Measurements from ENCODE around the gene CCL27.

DNA sequence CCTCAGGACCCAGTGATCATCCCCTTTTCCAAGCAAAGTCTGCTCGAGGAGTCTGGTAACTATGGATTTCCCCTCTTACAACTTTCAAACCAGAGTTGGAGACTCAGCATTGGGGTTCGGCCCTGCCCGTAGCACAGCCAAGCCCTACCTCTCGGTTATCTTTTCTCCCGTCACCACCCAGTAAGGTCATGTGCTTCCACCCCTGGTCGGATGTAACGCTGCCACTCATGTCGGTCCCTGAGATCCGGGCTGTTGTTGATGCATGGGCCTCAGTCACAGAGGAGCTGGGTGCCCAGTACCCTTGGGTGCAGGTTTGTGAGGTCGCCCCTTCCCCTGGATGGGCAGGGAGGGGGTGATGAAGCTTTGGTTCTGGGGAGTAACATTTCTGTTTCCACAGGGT lies 14.8 kb downstream of the CCL27 start:
- TF ChIP-seq, protein P1, sequence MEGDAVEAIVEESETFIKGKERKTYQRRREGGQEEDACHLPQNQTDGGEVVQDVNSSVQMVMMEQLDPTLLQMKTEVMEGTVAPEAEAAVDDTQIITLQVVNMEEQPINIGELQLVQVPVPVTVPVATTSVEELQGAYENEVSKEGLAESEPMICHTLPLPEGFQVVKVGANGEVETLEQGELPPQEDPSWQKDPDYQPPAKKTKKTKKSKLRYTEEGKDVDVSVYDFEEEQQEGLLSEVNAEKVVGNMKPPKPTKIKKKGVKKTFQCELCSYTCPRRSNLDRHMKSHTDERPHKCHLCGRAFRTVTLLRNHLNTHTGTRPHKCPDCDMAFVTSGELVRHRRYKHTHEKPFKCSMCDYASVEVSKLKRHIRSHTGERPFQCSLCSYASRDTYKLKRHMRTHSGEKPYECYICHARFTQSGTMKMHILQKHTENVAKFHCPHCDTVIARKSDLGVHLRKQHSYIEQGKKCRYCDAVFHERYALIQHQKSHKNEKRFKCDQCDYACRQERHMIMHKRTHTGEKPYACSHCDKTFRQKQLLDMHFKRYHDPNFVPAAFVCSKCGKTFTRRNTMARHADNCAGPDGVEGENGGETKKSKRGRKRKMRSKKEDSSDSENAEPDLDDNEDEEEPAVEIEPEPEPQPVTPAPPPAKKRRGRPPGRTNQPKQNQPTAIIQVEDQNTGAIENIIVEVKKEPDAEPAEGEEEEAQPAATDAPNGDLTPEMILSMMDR (IDR thresholded peaks at IDR 0.05) = no peak
- TF ChIP-seq POLR2A (IDR thresholded peaks at IDR 0.05) = no peak
- no peak for TF ChIP-seq EP300 (IDR thresholded peaks at IDR 0.05)

All from tibial nerve (tissue), 4 donors.